Endothelial cell of umbilical vein (primary cell): ENCODE measurements around the gene SETMAR. TPM values are rescaled to one million over a fixed set of nuclear protein-coding genes. Genes with fewer than 3 reads are reported as not detected.

ENCODE experiments used
- BruUV-seq: library from RNA; stranded (reverse); fragments of 400-500 nt; replicated peaks from 2 replicates; lab custom pipeline; 2021; lab: Mats Ljungman, UMichigan
- CTCF ChIA-PET: fragments of 300-600, 350-600 bp; sonication (Branson Sonifier 250); formaldehyde crosslinking; loops from one replicate; lab custom pipeline; 2021; ENCODE audit warnings: antibody characterized with exemption, inconsistent platforms; lab: Charles Lee
- POLR2A ChIA-PET: fragments of 300-600, 350-600 bp; sonication (Branson Sonifier 250); formaldehyde crosslinking; loops from one replicate; lab custom pipeline; 2021; ENCODE audit warnings: antibody characterized with exemption, inconsistent platforms; lab: Charles Lee
- DNase-seq: peaks from one replicate; pipeline ENCODE4 v3.0.0-alpha.2; 2011; ENCODE audit warnings: low read depth, low spot score
- FAIRE-seq: peaks from 2 replicates; lab custom pipeline; 2011; peaks lifted over from hg19 to GRCh38; lab: Jason Lieb, UNC
- H2AFZ ChIP-seq: 2 replicates; pipeline ENCODE4 v1.6.0; 2012; ENCODE audit warnings: low read depth, low read length, control low read depth, inconsistent platforms
- H3K27ac ChIP-seq: 2 replicates; pipeline ENCODE4 v1.5.1; 2011; ENCODE audit warnings: low read depth, mild to moderate bottlenecking, control low read depth, low read length, moderate library complexity; ENCODE audit not compliant: insufficient read depth
- H3K27me3 ChIP-seq, 2 experiments: 2 replicates each; pipeline versions ENCODE4 v1.6.0 to v1.6.1; 2011; ENCODE audit warnings: low read length in 2 of 2, mixed read lengths in 1 of 2; ENCODE audit not compliant: control insufficient read depth in 2 of 2, insufficient read depth in 2 of 2
- H3K36me3 ChIP-seq, 2 experiments: 2 replicates in 1 of 2; 3 replicates in 1 of 2; pipeline ENCODE4 v1.5.1; 2011; ENCODE audit warnings: low read length in 2 of 2, mild to moderate bottlenecking in 1 of 2, moderate library complexity in 1 of 2; ENCODE audit not compliant: control insufficient read depth in 2 of 2, insufficient read depth in 2 of 2; ENCODE audit errors: extremely low read depth in 1 of 2
- H3K4me1 ChIP-seq: 3 replicates; pipeline ENCODE4 v1.5.1; 2011; ENCODE audit warnings: mild to moderate bottlenecking, low read length; ENCODE audit not compliant: control insufficient read depth, insufficient read depth; ENCODE audit errors: extremely low read depth
- H3K4me2 ChIP-seq: 2 replicates; pipeline ENCODE4 v1.6.1; 2011; ENCODE audit warnings: low read length, control low read depth, mixed read lengths; ENCODE audit not compliant: insufficient read depth
- H3K4me3 ChIP-seq, 3 experiments: fragments of 200-600 bp in 1 of 3; sonication (generic), shearing (Covaris generic) in 1 of 3; replicated peaks in 1 of 3; 2 replicates each; pipeline ENCODE4 v1.5.1; 2011 to 2016; ENCODE audit warnings: control low read depth in 3 of 3, low read length in 3 of 3, mild to moderate bottlenecking in 2 of 3, inconsistent platforms in 1 of 3, low read depth in 1 of 3, moderate library complexity in 1 of 3; ENCODE audit not compliant: insufficient read depth in 1 of 3
- H3K79me2 ChIP-seq: 2 replicates; pipeline ENCODE4 v1.6.0; 2012; ENCODE audit warnings: low read length, inconsistent platforms; ENCODE audit not compliant: control insufficient read depth, insufficient read depth
- H3K9ac ChIP-seq: replicated peaks from 2 replicates; pipeline ENCODE3; 2011; ENCODE audit warnings: low read length, control low read depth; ENCODE audit not compliant: insufficient read depth; ENCODE audit errors: extremely low read depth
- H3K9me1 ChIP-seq: replicated peaks from 3 replicates; pipeline ENCODE4 v1.6.0; 2011; ENCODE audit warnings: mild to moderate bottlenecking, low read length; ENCODE audit not compliant: control insufficient read depth, insufficient read depth; ENCODE audit errors: extremely low read depth
- H3K9me3 ChIP-seq: replicated peaks from 2 replicates; pipeline ENCODE4 v1.5.1; 2012; ENCODE audit warnings: low read length, inconsistent platforms; ENCODE audit not compliant: control insufficient read depth, insufficient read depth
- H4K20me1 ChIP-seq: replicated peaks from 2 replicates; pipeline ENCODE3; 2011; ENCODE audit warnings: mild to moderate bottlenecking, low read length; ENCODE audit not compliant: control insufficient read depth, insufficient read depth; ENCODE audit errors: extremely low read depth
- CTCF ChIP-seq, 2 donors: IDR thresholded peaks; 1 replicate in 1 of 2; 2 replicates in 1 of 2; pipeline ENCODE4 v1.5.1; 2011; ENCODE audit warnings: low read length in 2 of 2, mild to moderate bottlenecking in 2 of 2, moderate library complexity in 2 of 2, control low read depth in 1 of 2, inconsistent platforms in 1 of 2, low read depth in 1 of 2; ENCODE audit not compliant: insufficient read depth in 1 of 2; ENCODE audit errors: extremely low read depth in 1 of 2
- EZH2 ChIP-seq: IDR thresholded peaks from 2 replicates; pipeline ENCODE4 v1.6.1; 2012; ENCODE audit warnings: borderline replicate concordance, low read depth, mild to moderate bottlenecking, moderate library complexity, low read length, inconsistent platforms; ENCODE audit not compliant: severe bottlenecking
- FOS ChIP-seq: IDR thresholded peaks from 2 replicates; pipeline ENCODE4 v1.6.1; 2011; ENCODE audit warnings: mild to moderate bottlenecking, low read length, moderate library complexity, borderline replicate concordance; ENCODE audit not compliant: insufficient read depth
- GATA2 ChIP-seq: IDR thresholded peaks from 2 replicates; pipeline ENCODE4 v1.7.0; 2011; ENCODE audit warnings: low read depth, mild to moderate bottlenecking, moderate library complexity, mixed read lengths, low read length; ENCODE audit not compliant: insufficient read length, insufficient read depth
- JUN ChIP-seq: IDR thresholded peaks from 2 replicates; pipeline ENCODE4 v1.6.1; 2011; ENCODE audit warnings: borderline replicate concordance, low read depth; ENCODE audit not compliant: insufficient read length, insufficient read depth
- MYC ChIP-seq: IDR thresholded peaks from one replicate; pipeline ENCODE4 v1.6.1; 2011; ENCODE audit warnings: mild to moderate bottlenecking, low read depth, low read length
- POLR2A ChIP-seq: IDR thresholded peaks from 2 replicates; pipeline ENCODE4 v1.6.1; 2012; ENCODE audit warnings: low read depth, mild to moderate bottlenecking, control low read depth, low read length
- POLR2AphosphoS5 ChIP-seq: IDR thresholded peaks from 2 replicates; pipeline ENCODE4 v1.6.1; 2012; ENCODE audit warnings: low read depth, mild to moderate bottlenecking, control low read depth, low read length, moderate library complexity; ENCODE audit not compliant: insufficient read depth
- dilution Hi-C: fragments of 300-500 bp; cut with MboI; formaldehyde crosslinking; loops from one replicate; pipeline ENCODE4 v1.15.0; 2019; ENCODE audit warnings: low sequenced_read_pairs; ENCODE audit not compliant: extremely low pct_ligation_motif_present
- intact Hi-C: fragments of 100-400 bp; cut with micrococcal nuclease; formaldehyde crosslinking; loops from one replicate; pipeline ENCODE4 v1.10.0; 2022
- polyA plus RNA-seq, 4 experiments: library from polyadenylated mRNA; depleted of rRNA in 3 of 4; stranded (reverse) in 3 of 4; unstranded in 1 of 4; fragments of >200 nt; gene quantifications; 2 replicates each; pipeline versions ENCODE4 v1.2.1 to v1.2.3, GENCODE V29; 2011 to 2012; ENCODE audit warnings: missing spikeins in 1 of 4
- total RNA-seq: library from RNA; stranded (reverse); gene quantifications from 2 replicates; pipeline ENCODE4 v1.2.3, GENCODE V29; 2021
- TF ChIP-seq, protein P1 (sequence below): IDR thresholded peaks from 2 replicates; pipeline ENCODE4 v1.6.1; 2011; ENCODE audit not compliant: insufficient read depth, insufficient read length

Gene SETMAR
- total and polyA plus RNA-seq, 2 donors (not counting 3 experiments of a cell fraction or from before 2014, with no cell fraction given), result 9.6 to 15.4 TPM

- BruUV-seq, result no TSS peak
- H3K27ac ChIP-seq, result no peak overlapping the region
- intact Hi-C loops, result no loop called here
- no peak overlapping the region for H3K4me2 ChIP-seq
- no peaks in the 10 kb centered on the region for H3K9me3 ChIP-seq
- TF ChIP-seq POLR2AphosphoS5, result no peak
- no peak for TF ChIP-seq EZH2
- TF ChIP-seq JUN, result no peak
- TF ChIP-seq, protein P1, sequence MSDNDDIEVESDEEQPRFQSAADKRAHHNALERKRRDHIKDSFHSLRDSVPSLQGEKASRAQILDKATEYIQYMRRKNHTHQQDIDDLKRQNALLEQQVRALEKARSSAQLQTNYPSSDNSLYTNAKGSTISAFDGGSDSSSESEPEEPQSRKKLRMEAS, result no peak
- TF ChIP-seq POLR2A, result no peak
- TF ChIP-seq MYC, result no peak
- TF ChIP-seq FOS, result no peak
- TF ChIP-seq CTCF (IDR thresholded peaks at IDR 0.05; ENCODE audit: extremely low read depth in 1 of 2, insufficient read depth in 1 of 2, low read depth in 1 of 2, low read length in 2 of 2), result no peak
- TF ChIP-seq GATA2, result no peak
- FAIRE-seq, result no peak
- dilution Hi-C loops, result no loop called here
- no peak for DNase-seq
- H3K27me3 ChIP-seq, result no peaks in the 10 kb centered on the region
- H3K9ac ChIP-seq, result no peak overlapping the region
- H2AFZ ChIP-seq, result no peak overlapping the region
- no peaks in the 10 kb centered on the region for H3K79me2 ChIP-seq
- H3K36me3 ChIP-seq, result no peaks in the 10 kb centered on the region
- no peaks in the 10 kb centered on the region for H3K4me1 ChIP-seq
- H4K20me1 ChIP-seq, result no peaks in the 10 kb centered on the region
- no peaks in the 10 kb centered on the region for H3K9me1 ChIP-seq
- CTCF ChIA-PET, result interaction anchor here (1.2 to 3.2 kb wide), 2 partner anchors 14 to 297 kb away, joined by 3 to 15 read pairs; no protein-coding TSS in a partner anchor
- POLR2A ChIA-PET, result no interaction called here
- H3K4me3 ChIP-seq, result no peak overlapping the region
These were observed 33.8 kb downstream of the SETMAR start for GRCh38 chr3:4336850-4337546.
